C4-2B (cell line): ENCODE data around the gene YJEFN3.
A peak's percentile ranks its signal among the peaks of the same experiment; 100 is the strongest.

Experiments
- H3K27ac ChIP-seq: fragments of 450-650 bp; 2 replicates; pipeline ENCODE4 v1.5.1; 2017
- CTCF ChIP-seq: fragments of 450-650 bp; conservative IDR thresholded peaks from 2 replicates; pipeline ENCODE4 v1.5.1; 2017; ENCODE audit warnings: mild to moderate bottlenecking
- ZFX ChIP-seq: fragments of 450-650 bp; IDR thresholded peaks from 2 replicates; pipeline ENCODE4 v1.6.1; 2017

The YJEFN3 gene

DNA sequence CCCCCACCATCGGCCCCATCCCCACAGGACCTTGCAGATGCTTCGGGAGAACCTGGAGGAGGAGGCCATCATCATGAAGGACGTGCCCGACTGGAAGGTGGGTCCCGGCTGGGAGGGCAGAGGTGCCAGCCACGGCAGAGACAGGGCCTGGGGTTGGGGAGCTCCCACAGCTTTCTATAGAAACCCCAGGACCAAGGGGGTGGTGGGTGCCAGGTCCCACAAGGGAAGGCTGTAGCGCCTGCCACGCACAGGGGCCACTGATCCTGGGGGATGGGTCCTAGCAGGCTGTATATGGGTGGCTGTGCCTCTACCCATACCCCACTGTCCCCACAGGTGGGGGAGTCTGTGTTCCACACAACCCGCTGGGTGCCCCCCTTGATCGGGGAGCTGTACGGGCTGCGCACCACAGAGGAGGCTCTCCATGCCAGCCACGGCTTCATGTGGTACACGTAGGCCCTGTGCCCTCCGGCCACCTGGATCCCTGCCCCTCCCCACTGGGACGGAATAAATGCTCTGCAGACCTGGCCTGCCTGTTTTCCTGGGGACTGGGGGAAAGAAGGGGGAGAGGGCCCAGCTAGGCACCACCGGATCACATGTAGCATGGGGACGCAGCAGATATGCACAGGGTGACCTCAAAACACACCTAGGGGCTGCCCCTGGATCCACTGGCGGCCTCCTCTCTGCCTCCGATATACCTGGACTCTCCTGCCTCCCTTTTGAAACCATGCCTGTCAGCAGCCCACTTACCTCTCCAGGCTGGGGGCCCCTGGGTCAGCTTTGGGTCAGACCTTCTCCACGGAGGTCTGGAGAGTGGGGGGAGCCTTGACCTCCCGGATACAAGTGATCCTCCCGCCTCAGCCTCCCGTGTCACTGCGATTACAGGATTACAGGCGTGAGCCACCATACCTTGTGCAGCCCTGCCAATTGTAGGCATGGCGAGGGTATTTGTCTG lies 761 bp upstream of the YJEFN3 start:
- no peak overlapping the region for H3K27ac ChIP-seq
- TF ChIP-seq CTCF (no peak), ZFX (no peak)

DNA sequence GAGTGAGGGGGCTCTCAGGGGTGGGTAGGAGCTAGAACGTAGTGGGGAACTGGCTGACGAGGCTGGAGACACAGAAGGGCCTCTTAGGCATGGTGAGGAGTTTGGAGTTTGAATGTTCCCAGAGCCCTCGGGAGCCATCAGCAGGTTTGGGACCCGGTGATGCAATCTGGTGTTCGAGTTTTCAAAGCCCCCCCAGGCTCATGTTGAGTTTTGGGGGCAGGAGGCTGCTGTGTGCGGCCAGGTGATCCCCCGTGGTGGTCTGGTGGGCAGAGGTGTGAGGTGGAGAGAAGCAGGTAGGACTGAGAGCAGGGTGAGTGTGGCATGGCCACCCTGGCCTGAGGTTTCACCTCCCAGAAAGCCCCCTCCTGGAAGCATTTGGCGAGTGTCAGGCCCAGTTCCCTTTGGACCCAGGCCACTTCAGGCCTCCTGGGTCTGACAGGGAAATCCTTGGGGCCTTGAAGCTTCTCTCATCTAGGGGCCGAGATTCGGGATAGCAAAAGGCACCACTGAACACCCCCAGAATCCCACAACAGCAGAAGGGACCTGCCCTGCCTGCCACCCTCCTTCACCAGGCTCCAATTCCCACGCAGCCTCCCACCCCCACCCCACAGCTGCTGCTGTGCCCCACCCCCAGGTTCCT lies 1.2 kb downstream of the YJEFN3 start:
- TF ChIP-seq ZFX (no peak), CTCF (no peak)
- H3K27ac ChIP-seq = no peak overlapping the region

DNA sequence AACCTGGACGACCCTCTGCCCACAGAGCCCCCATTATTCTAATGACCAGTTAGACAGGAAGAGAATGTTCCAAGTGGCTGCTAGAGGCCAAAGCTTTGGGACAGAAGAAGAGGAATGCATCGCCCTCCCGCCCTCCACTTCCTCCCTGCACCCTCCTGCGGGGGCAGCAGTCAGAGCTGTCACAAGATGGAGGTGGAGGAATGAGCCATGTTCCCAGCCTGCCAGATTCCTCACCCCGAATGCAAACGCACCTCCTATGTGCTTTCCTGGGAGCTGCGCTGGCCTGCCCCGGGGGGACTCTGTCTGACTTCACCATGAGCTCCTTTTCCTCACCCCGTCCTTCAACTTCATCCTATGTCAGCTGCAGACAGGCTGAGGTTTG lies 1.7 kb downstream of the YJEFN3 start:
- no peak overlapping the region for H3K27ac ChIP-seq
- TF ChIP-seq CTCF (no peak), ZFX (no peak)

DNA sequence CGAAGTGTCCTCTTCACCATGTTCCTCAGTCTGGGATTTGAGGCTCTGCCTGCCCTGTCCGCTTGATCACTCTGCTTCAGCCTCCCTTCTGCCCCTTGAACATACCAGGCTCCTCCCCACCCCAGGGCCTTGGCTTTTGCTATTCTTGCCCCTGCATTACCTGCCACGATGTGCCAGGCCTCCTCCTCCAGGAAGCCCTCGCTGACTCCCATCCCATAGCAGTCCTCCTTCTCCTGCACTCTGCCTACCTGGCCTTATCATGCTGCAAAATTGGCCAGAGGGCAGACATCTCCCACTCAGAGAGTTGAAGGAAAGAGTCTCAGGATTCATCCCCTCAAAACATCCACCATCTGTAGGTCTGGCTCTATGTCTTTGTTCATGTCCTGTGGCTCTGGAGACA lies 2.2 kb downstream of the YJEFN3 start:
- TF ChIP-seq ZFX (no peak), CTCF (no peak)
- H3K27ac ChIP-seq = no peak overlapping the region

GRCh38 chr19:19531951-19532805 lies 3.5 kb downstream of the YJEFN3 start:
- H3K27ac ChIP-seq = 0 out of 2 replicates have a peak overlapping the region, but pooled peaks have one; percentile 5
- TF ChIP-seq ZFX = no peak
- peak; percentile 98 for TF ChIP-seq CTCF

- H3K27ac ChIP-seq = no peak overlapping the region
- no peak for TF ChIP-seq ZFX
- no peak for TF ChIP-seq CTCF
Measured at GRCh38 chr19:19532806-19533701, 4.3 kb downstream of the YJEFN3 start.
